SIG-M5 (cell line): Measurements from ENCODE around the gene TMEM134.
"Not testable (repeated sequence)": the region's sequence is repeated elsewhere in the genome, so short reads cannot be mapped to it uniquely, and the experiment has no call there.

Source experiments
- DNase-seq: peaks from one replicate; lab custom pipeline; 2025; lab: John Stamatoyannopoulos, UW

TMEM134 gene

DNA sequence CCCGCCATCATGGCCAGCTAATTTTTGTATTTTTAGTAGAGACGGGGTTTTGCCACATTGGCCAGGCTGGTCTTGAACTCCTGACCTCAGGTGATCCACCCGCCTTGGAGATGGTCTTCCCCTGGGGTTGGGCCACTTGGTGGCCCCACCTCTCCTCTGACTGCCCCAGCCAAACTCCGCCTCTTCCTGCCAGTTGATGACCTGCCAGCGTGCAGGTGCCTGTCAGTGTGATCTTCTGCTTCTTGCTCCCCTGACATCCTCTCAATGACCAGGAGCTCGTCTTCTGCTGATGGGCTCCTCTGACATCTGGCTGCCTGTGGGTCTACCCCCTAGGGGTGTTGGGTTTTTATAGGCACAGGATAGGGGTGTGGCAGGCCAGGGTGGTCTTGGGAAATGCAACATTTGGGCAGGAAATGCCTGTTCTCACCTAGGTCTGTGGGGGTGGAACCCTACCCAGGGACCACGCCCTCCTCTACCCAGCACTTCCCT, 16.9 kb upstream of the TMEM134 start:
- DNase-seq: not testable (repeated sequence)

- no peak for DNase-seq
Observed at GRCh38 chr11:67484847-67485311, 15.8 kb upstream of the TMEM134 start.

DNA sequence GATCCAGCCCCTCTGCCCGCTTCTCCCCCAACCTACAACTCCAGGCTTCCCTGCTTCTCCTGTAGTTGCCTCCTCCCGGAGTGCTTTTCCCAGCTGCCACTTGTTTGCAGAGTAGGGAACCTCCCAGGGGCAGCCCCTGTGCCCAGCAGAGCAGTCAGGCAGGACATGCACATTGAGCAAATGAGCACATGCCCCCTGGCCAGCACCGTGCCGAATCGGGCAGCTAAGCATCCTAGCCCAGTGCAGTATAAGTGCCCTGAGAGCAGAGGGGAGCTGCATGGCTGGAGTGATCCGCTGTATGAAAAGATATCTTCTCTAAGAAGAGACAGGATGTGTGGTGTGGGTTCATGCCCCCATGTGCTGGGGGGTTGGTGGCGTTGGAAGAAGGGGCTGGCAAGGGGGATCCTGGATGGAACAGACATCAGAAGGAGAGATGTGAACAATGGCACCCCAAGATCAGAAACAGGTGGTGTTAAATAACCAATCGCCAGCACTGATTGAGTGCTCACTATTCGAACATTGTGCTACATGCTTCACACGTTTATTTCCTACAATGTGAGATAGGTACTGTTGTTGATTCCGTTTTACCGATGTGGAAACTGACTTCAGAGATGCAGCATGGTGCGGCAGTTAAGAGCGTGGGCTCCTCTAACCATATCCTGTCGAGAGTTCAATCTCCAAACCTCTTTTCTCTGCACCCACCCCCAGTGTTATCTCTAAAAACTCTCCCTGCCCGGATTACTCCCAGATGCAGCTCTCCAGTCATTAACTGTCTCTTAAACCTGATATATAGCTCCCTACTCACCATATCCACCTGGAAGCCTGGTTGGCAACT, 15.0 kb upstream of the TMEM134 start:
- no peak for DNase-seq

GRCh38 chr11:67482827-67483798, 14.1 kb upstream of the TMEM134 start, which contains the start of gene AIP:
TSS of gene AIP (plus strand) at chr11:67483026. CDS start at chr11:67483159, 133 bp downstream.
- DNase-seq: peak; percentile 80

GRCh38 chr11:67482275-67482826, 13.3 kb upstream of the TMEM134 start:
- peak; percentile 69 for DNase-seq

DNA sequence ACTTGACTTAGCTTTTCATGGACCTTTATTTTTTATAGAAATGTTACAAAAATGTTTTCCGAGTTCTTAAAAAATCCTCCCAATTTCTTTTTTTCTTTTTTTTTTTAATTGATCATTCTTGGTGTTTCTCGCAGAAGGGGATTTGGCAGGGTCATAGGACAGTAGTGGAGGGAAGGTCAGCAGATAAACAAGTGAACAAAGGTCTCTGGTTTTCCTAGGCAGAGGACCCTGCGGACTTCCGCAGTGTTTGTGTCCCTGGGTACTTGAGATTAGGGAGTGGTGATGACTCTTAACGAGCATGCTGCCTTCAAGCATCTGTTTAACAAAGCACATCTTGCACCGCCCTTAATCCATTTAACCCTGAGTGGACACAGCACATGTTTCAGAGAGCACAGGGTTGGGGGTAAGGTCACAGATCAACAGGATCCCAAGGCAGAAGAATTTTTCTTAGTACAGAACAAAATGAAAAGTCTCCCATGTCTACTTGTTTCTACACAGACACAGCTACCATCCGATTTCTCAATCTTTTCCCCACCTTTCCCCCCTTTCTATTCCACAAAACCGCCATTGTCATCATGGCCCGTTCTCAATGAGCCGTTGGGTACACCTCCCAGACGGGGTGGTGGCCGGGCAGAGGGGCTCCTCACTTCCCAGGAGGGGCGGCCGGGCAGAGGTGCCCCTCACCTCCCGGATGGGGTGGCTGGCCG, 8.4 kb upstream of the TMEM134 start:
- DNase-seq: not testable (repeated sequence)

DNA sequence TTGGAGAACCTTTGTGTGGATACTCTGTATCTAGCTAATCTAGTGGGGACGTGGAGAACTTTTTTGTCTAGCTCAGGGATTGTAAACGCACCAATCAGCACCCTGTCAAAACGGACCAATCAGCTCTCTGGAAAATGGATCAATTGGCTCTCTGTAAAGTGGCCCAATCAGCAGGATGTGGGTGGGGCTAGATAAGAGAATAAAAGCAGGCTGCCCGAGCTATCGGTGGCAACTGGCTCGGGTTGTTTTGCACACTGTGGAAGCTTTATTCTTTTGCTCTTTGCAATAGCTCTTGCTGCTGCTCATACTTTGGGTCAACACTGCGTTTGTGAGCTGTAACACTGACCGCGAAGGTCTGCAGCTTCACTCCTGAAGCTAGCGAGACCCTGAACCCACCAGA, 7.6 kb upstream of the TMEM134 start:
- DNase-seq: not testable (repeated sequence)

GRCh38 chr11:67472882-67473281, 3.8 kb upstream of the TMEM134 start:
- DNase-seq: no peak

DNA sequence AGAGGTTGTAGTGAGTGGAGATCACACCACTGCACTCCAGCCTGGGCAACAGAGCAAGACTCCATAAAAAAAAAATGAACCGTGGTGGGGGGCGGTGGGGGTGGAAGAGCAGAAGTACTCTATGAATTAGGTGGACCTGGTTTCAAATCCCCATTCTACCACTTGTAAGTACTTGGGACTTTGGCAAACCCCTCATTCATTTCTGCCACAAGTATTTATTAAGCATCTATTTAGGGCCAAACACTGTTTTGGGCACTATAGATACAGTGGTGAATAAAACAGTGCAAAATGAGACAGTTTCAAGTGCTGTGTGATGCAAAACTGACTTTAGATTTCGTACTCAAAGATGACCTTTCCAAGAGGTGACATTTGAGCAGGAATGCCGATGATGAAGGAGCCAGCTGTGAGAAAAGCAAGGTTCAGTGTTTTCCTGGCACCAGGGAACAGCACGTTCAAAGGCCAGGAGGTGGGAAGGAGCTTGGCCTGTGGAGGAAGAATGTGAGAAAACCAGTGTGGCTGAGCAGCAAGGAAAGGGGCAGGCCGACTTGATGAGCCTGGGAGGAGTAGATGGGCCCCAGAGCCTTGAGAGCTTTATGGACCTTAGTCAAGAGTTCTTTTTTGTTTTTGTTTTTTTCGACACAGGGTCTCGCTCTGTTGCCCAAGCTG, 1.4 kb upstream of the TMEM134 start:
- no peak for DNase-seq

- no peak for DNase-seq
Observed at GRCh38 chr11:67469508-67469811, 409 bp upstream of the TMEM134 start.

DNA sequence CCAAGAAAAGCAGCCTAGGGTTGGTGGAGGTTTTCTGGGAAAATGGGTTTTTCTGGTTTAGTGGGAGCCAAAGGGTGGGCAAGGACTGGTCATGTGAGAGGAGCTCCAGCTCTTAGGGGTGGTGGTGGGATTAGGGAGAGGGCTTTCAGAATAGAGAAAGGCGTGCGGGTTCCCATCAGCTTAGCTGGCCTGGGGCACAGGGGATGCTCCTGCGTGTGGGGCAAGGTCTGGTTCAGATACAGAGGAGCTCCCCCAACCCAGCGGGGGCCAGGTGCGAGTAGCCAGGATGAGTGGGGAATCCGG, 644 bp downstream of the TMEM134 start:
- no peak for DNase-seq

GRCh38 chr11:67468056-67468455, 995 bp downstream of the TMEM134 start:
- no peak for DNase-seq

DNA sequence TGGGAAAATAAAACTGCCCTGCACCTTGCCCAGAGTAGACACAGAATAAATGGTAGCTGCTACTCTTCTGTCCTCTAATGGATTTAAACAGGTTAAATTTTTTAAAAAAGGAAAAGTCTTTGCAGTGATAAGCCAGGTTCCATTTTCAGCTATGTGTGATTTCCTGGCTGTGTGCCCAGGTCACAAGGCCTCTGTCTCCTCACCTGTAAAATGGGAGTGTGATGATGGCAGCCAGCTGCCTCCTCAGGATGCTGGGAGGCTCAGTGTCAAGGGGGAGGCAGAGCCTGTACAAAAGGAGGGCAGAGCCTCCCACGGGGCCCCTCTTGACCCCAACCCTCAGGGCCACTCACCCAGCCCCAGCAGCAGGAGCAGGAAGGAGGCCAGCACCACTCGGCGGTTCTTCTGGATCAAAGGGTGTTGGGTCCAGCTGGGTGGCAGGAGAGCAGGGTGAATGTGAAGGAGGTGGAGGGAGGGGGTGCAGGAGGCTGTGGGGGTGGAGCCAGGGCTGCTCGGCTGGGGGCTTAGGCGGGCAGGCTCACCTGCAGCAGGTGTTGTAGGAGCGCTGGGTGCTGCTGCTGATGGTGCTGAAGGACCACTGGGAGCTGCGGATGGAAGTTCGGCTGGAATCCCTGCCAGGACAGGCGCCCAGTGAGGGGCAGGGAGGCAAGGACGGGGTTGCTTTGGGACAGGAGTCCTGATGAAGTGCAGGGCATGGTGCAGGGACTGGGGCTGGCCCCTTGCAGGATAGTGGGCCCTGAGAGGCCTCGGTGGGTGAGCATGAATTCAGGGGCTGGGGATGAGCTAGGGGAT, 1.9 kb downstream of the TMEM134 start:
- DNase-seq: no peak

GRCh38 chr11:67466367-67466766, 2.7 kb downstream of the TMEM134 start:
- no peak for DNase-seq

- DNase-seq: not testable (repeated sequence)
Observed at GRCh38 chr11:67465530-67465929, 3.5 kb downstream of the TMEM134 start.

- DNase-seq: no peak
Observed at GRCh38 chr11:67465189-67465510, 3.9 kb downstream of the TMEM134 start.

GRCh38 chr11:67464411-67465188, 4.5 kb downstream of the TMEM134 start:
- no peak for DNase-seq

- DNase-seq: no peak
Observed at GRCh38 chr11:67463680-67464410, 5.2 kb downstream of the TMEM134 start.

DNA sequence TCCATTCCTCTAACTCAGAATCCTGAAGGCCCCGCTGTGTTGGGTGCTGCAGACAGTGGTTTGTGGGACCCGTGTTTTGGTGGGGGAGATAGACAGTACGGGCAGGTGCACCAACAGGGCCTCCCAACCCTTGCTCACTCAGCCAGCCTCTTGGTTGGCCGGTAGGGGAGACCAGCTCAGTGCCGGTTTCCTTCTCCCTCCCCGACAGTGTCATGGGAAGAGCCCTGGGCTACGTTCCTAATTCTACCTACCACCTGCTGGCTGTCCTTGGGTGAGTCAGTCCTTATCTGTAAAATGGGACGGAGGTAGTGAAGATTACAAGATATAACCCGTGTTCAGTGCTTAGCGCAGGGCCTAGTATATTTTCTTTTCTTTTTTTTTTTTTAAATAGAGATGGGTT, 5.9 kb downstream of the TMEM134 start:
- DNase-seq: no peak
